ENCODE results near the gene SHROOM3.

GRCh38 chr4:76709772-76710090 lies 274.7 kb downstream of the SHROOM3 start:
- TF ChIP-seq, protein P1, sequence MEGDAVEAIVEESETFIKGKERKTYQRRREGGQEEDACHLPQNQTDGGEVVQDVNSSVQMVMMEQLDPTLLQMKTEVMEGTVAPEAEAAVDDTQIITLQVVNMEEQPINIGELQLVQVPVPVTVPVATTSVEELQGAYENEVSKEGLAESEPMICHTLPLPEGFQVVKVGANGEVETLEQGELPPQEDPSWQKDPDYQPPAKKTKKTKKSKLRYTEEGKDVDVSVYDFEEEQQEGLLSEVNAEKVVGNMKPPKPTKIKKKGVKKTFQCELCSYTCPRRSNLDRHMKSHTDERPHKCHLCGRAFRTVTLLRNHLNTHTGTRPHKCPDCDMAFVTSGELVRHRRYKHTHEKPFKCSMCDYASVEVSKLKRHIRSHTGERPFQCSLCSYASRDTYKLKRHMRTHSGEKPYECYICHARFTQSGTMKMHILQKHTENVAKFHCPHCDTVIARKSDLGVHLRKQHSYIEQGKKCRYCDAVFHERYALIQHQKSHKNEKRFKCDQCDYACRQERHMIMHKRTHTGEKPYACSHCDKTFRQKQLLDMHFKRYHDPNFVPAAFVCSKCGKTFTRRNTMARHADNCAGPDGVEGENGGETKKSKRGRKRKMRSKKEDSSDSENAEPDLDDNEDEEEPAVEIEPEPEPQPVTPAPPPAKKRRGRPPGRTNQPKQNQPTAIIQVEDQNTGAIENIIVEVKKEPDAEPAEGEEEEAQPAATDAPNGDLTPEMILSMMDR (IDR thresholded peaks at IDR 0.05), result no peak
- TF ChIP-seq ZFX (IDR thresholded peaks at IDR 0.05; ENCODE audit: borderline replicate concordance), result no peak
